ENCODE results near the gene KCNJ9. TPM values are rescaled to one million over a fixed set of nuclear protein-coding genes. Genes with fewer than 3 reads are reported as not detected.
A peak's percentile ranks its signal among the peaks of the same experiment; 100 is the strongest.

Gene KCNJ9
- total RNA-seq, 1 experiment from 2014 or later = not detected

DNA sequence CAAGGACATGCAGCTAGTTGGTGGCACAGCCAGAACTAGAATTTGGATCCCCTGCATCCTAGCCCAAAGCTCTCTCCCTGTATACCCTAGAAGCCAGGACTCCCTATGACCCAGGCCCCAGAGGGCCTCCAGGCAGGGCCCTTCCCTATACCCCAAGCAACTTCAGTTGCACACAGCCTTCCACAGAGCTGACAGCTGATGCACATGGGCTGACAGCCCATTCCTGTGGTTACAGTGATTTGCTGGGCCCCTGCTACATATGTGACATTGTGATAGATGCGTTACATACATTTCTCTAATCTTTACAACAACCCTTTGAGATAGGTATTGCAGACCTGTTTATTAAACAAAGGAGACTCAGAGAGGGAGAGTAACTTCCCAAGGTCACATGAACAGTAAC is 40.0 kb downstream of the KCNJ9 start:
- DNase-seq = no peak
- CTCF ChIA-PET = interaction anchor here (0.7 kb wide), 1 partner anchor 71 kb away, joined by 3 read pairs; no protein-coding TSS in a partner anchor

DNA sequence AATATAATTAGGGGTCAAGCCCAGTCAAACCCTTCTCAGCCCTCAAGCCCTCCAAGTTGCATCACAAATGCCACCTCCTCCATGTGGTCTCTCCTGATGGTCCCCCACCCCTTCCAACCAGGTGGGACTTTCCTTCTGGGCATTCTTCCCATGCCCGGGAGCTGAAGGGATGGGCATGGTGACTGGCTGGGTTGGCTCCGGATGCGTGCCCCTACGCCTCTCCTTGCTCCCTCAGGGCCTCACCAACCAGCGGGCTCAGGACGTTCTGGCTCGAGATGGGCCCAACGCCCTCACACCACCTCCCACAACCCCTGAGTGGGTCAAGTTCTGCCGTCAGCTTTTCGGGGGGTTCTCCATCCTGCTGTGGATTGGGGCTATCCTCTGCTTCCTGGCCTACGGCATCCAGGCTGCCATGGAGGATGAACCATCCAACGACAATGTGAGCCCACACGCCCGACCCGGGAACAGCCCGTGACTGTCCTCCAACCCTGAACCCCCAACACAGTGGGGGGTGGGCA is 41.7 kb downstream of the KCNJ9 start:
- intact Hi-C loops (cut with micrococcal nuclease; ENCODE audit: unreplicated experiment) = no loop called here
- H3K36me3 ChIP-seq (ENCODE audit: low read depth) = no peaks in the 10 kb centered on the region
- H3F3A ChIP-seq (ENCODE audit: insufficient read depth, low read depth) = peaks cover 19% of the 10 kb centered on the region; the same call in 1 of the 2 replicates
- no peak overlapping the region for H2AFZ ChIP-seq
- no TSS peak for BruUV-seq (replicated peaks)
- no peak overlapping the region for H3K4me2 ChIP-seq
- no peaks in the 10 kb centered on the region for H4K20me1 ChIP-seq (ENCODE audit: insufficient read depth)
- H3K79me2 ChIP-seq (ENCODE audit: low read depth) = no peaks in the 10 kb centered on the region
- peaks cover 40% of the 10 kb centered on the region for H3K4me1 ChIP-seq (replicated peaks; ENCODE audit: insufficient read depth)
- CTCF ChIA-PET = no interaction called here
- H3K9me3 ChIP-seq (ENCODE audit: insufficient read depth, low read depth) = no peaks in the 10 kb centered on the region
- TF ChIP-seq, protein P1, sequence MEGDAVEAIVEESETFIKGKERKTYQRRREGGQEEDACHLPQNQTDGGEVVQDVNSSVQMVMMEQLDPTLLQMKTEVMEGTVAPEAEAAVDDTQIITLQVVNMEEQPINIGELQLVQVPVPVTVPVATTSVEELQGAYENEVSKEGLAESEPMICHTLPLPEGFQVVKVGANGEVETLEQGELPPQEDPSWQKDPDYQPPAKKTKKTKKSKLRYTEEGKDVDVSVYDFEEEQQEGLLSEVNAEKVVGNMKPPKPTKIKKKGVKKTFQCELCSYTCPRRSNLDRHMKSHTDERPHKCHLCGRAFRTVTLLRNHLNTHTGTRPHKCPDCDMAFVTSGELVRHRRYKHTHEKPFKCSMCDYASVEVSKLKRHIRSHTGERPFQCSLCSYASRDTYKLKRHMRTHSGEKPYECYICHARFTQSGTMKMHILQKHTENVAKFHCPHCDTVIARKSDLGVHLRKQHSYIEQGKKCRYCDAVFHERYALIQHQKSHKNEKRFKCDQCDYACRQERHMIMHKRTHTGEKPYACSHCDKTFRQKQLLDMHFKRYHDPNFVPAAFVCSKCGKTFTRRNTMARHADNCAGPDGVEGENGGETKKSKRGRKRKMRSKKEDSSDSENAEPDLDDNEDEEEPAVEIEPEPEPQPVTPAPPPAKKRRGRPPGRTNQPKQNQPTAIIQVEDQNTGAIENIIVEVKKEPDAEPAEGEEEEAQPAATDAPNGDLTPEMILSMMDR (conservative IDR thresholded peaks at IDR 0.05) = no peak
- no peak for TF ChIP-seq EZH2 (IDR thresholded peaks at IDR 0.05; ENCODE audit: low read depth)
- DNase-seq = no peak
- no peak overlapping the region for H3K27ac ChIP-seq
- no peaks in the 10 kb centered on the region for H3K9me2 ChIP-seq (ENCODE audit: insufficient read depth)
- no peaks in the 10 kb centered on the region for H3K27me3 ChIP-seq (ENCODE audit: insufficient read depth, low read depth)
- POLR2A ChIA-PET (ENCODE audit: unreplicated experiment) = interaction anchor here (0.8 kb wide), 1 partner anchor 270 kb away, joined by 11 read pairs; no protein-coding TSS in a partner anchor
- no peak overlapping the region for H3K4me3 ChIP-seq

More for the DNA sequence above, 40.0 kb downstream of the KCNJ9 start:
- no TSS peak for BruUV-seq (replicated peaks)
- H3K4me1 ChIP-seq (replicated peaks; ENCODE audit: insufficient read depth) = peaks cover 29% of the 10 kb centered on the region
- H3F3A ChIP-seq (ENCODE audit: insufficient read depth, low read depth) = peaks cover 19% of the 10 kb centered on the region; the same call in 1 of the 2 replicates
- H3K27ac ChIP-seq = no peak overlapping the region
- POLR2A ChIA-PET (ENCODE audit: unreplicated experiment) = no interaction called here
- H2AFZ ChIP-seq = no peak overlapping the region
- no peak overlapping the region for H3K4me3 ChIP-seq
- H3K27me3 ChIP-seq (ENCODE audit: insufficient read depth, low read depth) = no peaks in the 10 kb centered on the region
- no peaks in the 10 kb centered on the region for H4K20me1 ChIP-seq (ENCODE audit: insufficient read depth)
- H3K79me2 ChIP-seq (ENCODE audit: low read depth) = no peaks in the 10 kb centered on the region
- no peak overlapping the region for H3K4me2 ChIP-seq
- H3K36me3 ChIP-seq (ENCODE audit: low read depth) = no peaks in the 10 kb centered on the region
- TF ChIP-seq EZH2 (IDR thresholded peaks at IDR 0.05; ENCODE audit: low read depth) = no peak
- TF ChIP-seq, protein P1 (conservative IDR thresholded peaks at IDR 0.05) = no peak
- H3K9me3 ChIP-seq (ENCODE audit: insufficient read depth, low read depth) = no peaks in the 10 kb centered on the region
- no peaks in the 10 kb centered on the region for H3K9me2 ChIP-seq (ENCODE audit: insufficient read depth)
- intact Hi-C loops (cut with micrococcal nuclease; ENCODE audit: unreplicated experiment) = no loop called here

DNA sequence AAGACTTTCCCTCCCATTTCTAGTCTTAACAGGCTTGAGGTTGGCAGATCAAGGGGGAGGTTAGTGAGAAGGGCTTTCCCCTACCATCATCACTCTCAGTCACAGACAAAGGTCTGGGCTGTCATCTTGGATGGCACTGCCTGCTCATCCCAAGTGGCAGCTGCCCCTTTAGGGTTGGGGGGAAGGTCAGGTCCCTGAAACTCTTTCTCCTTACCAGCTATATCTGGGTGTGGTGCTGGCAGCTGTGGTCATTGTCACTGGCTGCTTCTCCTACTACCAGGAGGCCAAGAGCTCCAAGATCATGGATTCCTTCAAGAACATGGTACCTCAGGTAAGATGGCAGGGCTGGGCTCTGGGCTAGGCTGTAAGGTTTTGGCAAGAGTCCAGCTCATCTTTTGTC is 42.4 kb downstream of the KCNJ9 start:
- ChIA-PET CTCF (interaction anchor here (1.5 kb wide), 1 partner anchor 70 kb away, joined by 4 read pairs; no protein-coding TSS in a partner anchor), POLR2A (ENCODE audit: unreplicated experiment) (no interaction called here)
- Histone ChIP-seq H3K9me3 (ENCODE audit: insufficient read depth, low read depth) (no peaks in the 10 kb centered on the region), H3K4me2 (peak overlapping the region; percentile 61), H3K79me2 (ENCODE audit: low read depth) (no peaks in the 10 kb centered on the region), H4K20me1 (ENCODE audit: insufficient read depth) (no peaks in the 10 kb centered on the region), H3K4me1 (replicated peaks; ENCODE audit: insufficient read depth) (peaks cover 46% of the 10 kb centered on the region), H3K27me3 (ENCODE audit: insufficient read depth, low read depth) (no peaks in the 10 kb centered on the region), H3K4me3 (no peak overlapping the region), H3K9me2 (ENCODE audit: insufficient read depth) (no peaks in the 10 kb centered on the region), H3F3A (ENCODE audit: insufficient read depth, low read depth) (peaks cover 19% of the 10 kb centered on the region; the same call in 1 of the 2 replicates), H3K27ac (peak overlapping the region; percentile 89), H3K36me3 (ENCODE audit: low read depth) (no peaks in the 10 kb centered on the region), H2AFZ (no peak overlapping the region)
- intact Hi-C loops (cut with micrococcal nuclease; ENCODE audit: unreplicated experiment) = loop anchor here (1.0 kb wide), 1 partner anchor 22 kb away; no protein-coding TSS in a partner anchor
- TF ChIP-seq EZH2 (IDR thresholded peaks at IDR 0.05; ENCODE audit: low read depth) = no peak
- TF ChIP-seq, protein P1 (conservative IDR thresholded peaks at IDR 0.05) = no peak
- no peak for DNase-seq
- no TSS peak for BruUV-seq (replicated peaks)

Measured in PC-9 (cell line).